Fibroblast of villous mesenchyme (primary cell): ENCODE measurements around the gene RAB31. TPM values are rescaled to one million over a fixed set of nuclear protein-coding genes. Genes with fewer than 3 reads are reported as not detected.
A peak's percentile ranks its signal among the peaks of the same experiment; 100 is the strongest.

Experiments
- DNase-seq: peaks from one replicate; pipeline ENCODE4 v3.0.0-alpha.2; 2010; ENCODE audit warnings: low read depth
- H3K4me3 ChIP-seq: 2 replicates; pipeline ENCODE4 v1.5.1; 2011; ENCODE audit warnings: low read depth, mild to moderate bottlenecking, low read length
- CTCF ChIP-seq: IDR thresholded peaks from 2 replicates; pipeline ENCODE4 v1.5.1; 2012; ENCODE audit warnings: low read depth, mild to moderate bottlenecking, low read length; ENCODE audit not compliant: insufficient read depth
- total RNA-seq: library from RNA; depleted of rRNA; stranded (reverse); fragments of >200 nt; gene quantifications from 2 replicates; pipeline ENCODE4 v1.2.3, GENCODE V29; 2012

Gene RAB31
- total RNA-seq, 1 donor = 34.5 TPM

- no peak for TF ChIP-seq CTCF
- DNase-seq = peak; percentile 69
These were observed 4.5 kb downstream of the RAB31 start for GRCh38 chr18:9712611-9713010.

GRCh38 chr18:9714266-9715087 is 6.4 kb downstream of the RAB31 start:
- TF ChIP-seq CTCF = no peak
- no peak overlapping the region for H3K4me3 ChIP-seq
- no peak for DNase-seq

More at GRCh38 chr18:9712611-9713010, 4.5 kb downstream of the RAB31 start:
- no peak overlapping the region for H3K4me3 ChIP-seq

- no peak for DNase-seq
- no peak overlapping the region for H3K4me3 ChIP-seq
- TF ChIP-seq CTCF = no peak
These were observed 6.9 kb downstream of the RAB31 start for GRCh38 chr18:9715088-9715343.

GRCh38 chr18:9715978-9716774 is 8.1 kb downstream of the RAB31 start:
- no peak for TF ChIP-seq CTCF
- H3K4me3 ChIP-seq = no peak overlapping the region
- no peak for DNase-seq

GRCh38 chr18:9716780-9717563 is 8.9 kb downstream of the RAB31 start:
- no peak for DNase-seq
- H3K4me3 ChIP-seq = no peak overlapping the region
- no peak for TF ChIP-seq CTCF

- no peak overlapping the region for H3K4me3 ChIP-seq
- TF ChIP-seq CTCF = no peak
- DNase-seq = peak; percentile 75
These were observed 11.4 kb downstream of the RAB31 start for GRCh38 chr18:9719421-9719981.
